GM04504 (cell line): ENCODE data around the gene PET117.
"Not testable (repeated sequence)": the region's sequence is repeated elsewhere in the genome, so short reads cannot be mapped to it uniquely, and the experiment has no call there.

Experiments used
- DNase-seq: peaks from one replicate; pipeline ENCODE4 v3.0.0-alpha.2; 2012; ENCODE audit warnings: low read depth

The PET117 gene

GRCh38 chr20:18164356-18164755 is 26.7 kb downstream of the PET117 start:
- DNase-seq = no peak

GRCh38 chr20:18165553-18165952 is 27.9 kb downstream of the PET117 start:
- no peak for DNase-seq

- no peak for DNase-seq
Measured at GRCh38 chr20:18166241-18166881, 28.7 kb downstream of the PET117 start.

- DNase-seq = no peak
Measured at GRCh38 chr20:18166950-18167349, 29.3 kb downstream of the PET117 start.

- peak; percentile 12 for DNase-seq
Measured at GRCh38 chr20:18172379-18172778, 34.7 kb downstream of the PET117 start.

- no peak for DNase-seq
Measured at GRCh38 chr20:18174906-18175683, 37.4 kb downstream of the PET117 start.

GRCh38 chr20:18176318-18176785 is 38.7 kb downstream of the PET117 start:
- DNase-seq = no peak

- not testable (repeated sequence) for DNase-seq
Measured at GRCh38 chr20:18180366-18180765, 42.7 kb downstream of the PET117 start.

- DNase-seq = no peak
Measured at GRCh38 chr20:18180815-18181214, 43.2 kb downstream of the PET117 start.

- DNase-seq = no peak
Measured at GRCh38 chr20:18187020-18187419, 49.4 kb downstream of the PET117 start.

- DNase-seq = peak; percentile 17
Measured at GRCh38 chr20:18188434-18188833, 50.8 kb downstream of the PET117 start.

GRCh38 chr20:18190338-18191233 is 52.9 kb downstream of the PET117 start:
- DNase-seq = no peak

GRCh38 chr20:18191306-18191705 is 53.6 kb downstream of the PET117 start:
- no peak for DNase-seq
